ENCODE data around the gene HDHD3.

GRCh38 chr9:113397203-113397631 lies 20.4 kb upstream of the HDHD3 start:
- TF ChIP-seq CTCF (IDR thresholded peaks at IDR 0.05; ENCODE audit: low read length) = no peak
- no peak for TF ChIP-seq EZH2phosphoT487 (IDR thresholded peaks at IDR 0.05; ENCODE audit: low read length)

Data from MM.1S (cell line).